Skeletal muscle cell (primary cell): ENCODE data around the gene NKAIN4.

Experiments
- DNase-seq: peaks from one replicate; pipeline ENCODE4 v3.0.0-alpha.2; 2010; ENCODE audit warnings: low read depth
- H3K4me3 ChIP-seq: 2 replicates; pipeline ENCODE4 v1.5.1; 2011; ENCODE audit warnings: low read depth, mild to moderate bottlenecking, control low read depth, low read length, moderate library complexity

The NKAIN4 gene

DNA sequence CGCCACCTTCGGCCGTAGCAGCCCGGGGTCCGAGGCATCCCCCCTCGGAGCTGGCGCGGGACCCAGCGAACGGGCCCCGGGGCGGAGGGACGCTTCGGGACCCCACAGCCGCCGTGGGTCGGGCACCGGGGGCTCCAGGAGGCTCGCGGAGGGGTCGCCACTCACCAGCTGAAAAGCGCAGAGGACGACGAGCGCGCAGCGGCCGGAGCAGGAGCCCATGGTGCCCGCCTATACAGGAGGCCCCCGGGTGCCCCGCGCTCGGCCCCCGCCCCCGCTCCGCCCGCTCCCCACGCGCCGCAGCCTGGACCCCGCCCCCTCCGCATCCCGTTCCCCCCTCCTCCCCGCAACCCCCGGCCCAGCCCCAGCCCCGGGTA is at the start of gene NKAIN4:
NKAIN4 (minus strand) TSS at position 232 of the 374 bp plus-strand sequence; CDS start at position 219, 13 bp downstream.
- H3K4me3 ChIP-seq, result peak within 1 kb of the TSS; percentile 21
- DNase-seq, result no peak

DNA sequence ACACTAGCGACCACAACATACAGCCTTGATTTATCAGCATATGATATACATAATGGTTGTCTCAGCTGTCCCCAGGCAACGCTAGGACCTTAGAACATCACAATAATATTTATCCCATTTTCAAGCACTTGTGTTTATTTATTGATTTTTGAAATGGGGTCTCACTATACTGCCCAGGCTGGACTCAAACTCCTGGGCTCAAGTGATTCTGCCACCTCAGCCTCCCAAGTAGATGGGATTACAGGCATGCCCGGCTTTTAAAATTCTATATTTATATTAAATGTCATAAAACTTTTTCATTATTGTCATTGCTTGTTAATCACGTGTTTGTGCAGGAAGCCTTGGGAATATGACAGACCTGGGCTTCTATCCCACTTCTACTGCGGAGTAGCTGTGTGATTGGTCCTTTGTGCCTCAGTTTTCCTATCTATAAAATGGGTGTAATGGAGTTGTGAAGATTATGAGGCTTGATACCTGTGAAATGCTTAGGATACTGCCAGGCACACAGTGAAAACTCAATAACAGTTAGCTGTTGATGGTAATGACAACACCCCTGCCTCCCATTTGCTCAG is 48.9 kb upstream of the NKAIN4 start:
- no peak overlapping the region for H3K4me3 ChIP-seq
- DNase-seq, result no peak

DNA sequence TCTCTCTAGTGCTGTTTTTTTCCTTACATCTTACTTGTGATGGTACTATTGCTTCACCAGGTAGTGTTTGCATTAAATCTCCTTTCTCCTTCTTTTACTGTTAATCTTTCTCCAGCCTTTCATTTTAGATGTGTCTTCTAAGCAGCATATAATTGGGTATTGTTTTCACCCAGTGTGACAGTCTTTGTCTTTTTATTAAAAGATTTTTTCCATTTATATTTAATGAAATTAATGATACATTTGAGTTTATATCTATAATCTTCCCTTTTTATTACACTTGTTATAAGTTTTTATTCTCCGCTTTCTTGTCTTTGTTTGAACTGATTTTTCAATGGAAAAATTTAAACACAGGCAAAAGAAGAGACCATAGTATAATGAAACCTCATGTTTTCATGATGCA is 47.4 kb upstream of the NKAIN4 start:
- H3K4me3 ChIP-seq, result no peak overlapping the region
- no peak for DNase-seq

DNA sequence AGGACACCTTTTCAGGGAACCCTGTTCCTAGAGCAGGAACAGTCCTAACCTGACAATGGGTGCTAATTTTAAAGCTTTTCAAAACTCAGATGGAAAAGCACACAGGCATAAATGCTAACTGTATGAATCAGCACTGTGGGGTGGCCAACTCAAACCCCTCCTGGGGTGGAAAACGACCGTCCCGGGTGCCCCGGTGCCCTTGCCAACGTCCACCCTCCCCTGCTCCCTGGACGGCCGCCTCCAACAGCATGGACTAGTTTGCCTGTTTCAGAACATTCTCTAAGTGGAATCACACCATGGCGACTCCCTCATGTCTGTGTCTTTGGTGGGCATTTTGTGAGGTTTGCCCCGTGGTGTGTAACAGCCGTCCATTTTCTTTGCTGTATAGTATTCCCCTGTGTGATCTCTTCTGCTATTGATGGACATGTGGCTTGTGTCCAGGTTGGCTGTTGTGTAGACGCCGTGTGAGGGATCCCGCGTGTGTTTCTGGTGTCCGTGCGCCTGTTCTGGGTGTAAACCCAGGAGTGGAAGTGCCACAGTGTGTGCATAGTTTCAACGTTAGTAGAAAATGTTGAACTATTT is 44.6 kb upstream of the NKAIN4 start:
- no peak overlapping the region for H3K4me3 ChIP-seq
- no peak for DNase-seq

DNA sequence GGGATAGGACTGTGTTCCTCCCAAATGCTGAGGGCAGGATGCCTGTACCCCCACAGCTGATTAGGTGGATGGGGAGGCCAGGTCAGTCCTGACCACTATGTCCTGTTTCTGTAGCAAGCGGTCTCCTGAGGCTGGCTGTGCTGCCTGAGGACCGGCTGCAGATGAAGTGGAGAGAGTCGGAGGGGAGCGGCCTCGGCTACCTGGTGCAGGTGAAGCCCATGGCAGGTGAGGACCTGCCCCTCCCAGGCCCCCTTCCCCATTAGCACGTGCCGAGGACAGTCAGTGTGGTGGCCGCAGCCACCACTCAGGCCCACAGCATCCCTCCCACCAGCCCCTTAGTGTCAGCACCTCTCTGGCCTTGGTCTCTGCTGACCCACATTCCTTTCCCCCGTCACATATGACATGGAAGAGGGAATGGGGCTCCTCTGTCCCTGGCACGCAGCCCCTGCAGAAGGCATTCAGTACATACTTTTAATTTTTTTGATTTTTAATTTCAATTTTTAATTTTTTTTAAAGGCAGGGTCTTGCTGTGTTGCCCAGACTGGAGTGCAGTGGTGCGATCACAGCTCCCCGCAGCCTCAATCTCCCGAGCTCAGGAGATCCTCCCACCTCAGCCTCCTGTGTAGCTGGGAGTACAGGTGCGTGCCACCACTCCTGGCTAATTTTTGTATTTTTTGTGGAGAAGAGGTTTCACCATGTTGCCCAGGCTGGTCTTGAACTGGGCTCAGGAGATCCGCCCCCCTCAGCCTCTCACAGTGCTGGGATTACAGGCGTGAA is 43.7 kb upstream of the NKAIN4 start:
- no peak for DNase-seq
- H3K4me3 ChIP-seq, result no peak overlapping the region

DNA sequence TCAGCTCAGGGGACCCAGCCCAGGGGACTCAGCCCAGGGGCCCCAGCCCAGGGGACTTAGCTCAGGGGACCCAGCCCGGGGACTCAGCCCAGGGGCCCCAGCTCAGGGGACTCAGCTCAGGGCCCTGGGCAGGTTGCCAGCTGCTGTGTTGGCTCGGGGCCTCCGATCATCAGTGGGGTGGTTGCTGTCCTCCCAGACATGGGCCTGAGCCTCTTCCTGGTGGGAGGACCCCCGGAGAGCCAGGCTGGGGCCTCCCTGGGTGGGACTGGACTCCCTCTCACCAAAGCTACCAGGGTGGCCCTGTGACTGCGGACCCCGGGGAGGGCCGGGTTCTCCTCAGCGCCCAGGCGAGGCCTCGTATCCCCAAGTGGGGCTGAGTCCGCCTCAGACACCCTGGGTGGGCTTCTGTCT is 43.1 kb upstream of the NKAIN4 start:
- H3K4me3 ChIP-seq, result no peak overlapping the region
- DNase-seq, result no peak

DNA sequence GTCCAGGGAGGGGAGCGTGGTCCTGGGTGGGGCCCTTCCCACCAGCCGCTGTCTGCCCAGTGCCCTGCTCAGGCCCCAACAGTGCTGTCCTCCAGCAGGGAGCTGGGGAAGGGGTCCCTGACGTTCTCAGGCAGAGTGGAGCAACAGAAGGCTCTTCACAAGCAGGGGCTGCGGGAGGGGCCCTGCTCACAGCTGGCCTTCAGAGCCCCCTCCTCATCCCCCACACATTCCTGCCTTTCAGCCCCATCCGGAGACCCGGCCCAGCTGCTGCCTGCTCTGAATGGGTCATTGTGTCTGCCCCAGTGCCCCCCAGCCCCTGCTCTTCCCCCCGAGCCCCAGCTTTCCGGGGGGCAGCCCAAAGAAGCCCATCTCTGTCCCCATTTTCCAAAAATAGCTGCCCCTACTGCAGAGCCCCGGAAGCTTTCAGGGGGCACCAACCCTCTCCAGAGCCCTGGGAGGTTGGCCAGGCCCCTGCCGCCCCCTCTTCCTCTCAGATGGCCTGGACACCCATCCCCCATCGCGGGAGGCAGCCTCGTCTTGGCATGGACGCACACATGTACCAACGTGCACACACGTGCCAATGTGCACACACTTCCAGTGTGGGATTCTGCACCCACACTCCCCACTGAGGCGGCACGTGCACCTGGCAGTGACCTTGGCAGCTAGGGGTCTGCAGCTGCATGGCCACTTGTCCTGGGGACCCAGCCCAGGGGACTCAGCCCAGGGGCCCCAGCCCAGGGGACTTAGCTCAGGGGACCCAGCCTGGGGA is 42.5 kb upstream of the NKAIN4 start:
- H3K4me3 ChIP-seq, result no peak overlapping the region
- DNase-seq, result no peak

DNA sequence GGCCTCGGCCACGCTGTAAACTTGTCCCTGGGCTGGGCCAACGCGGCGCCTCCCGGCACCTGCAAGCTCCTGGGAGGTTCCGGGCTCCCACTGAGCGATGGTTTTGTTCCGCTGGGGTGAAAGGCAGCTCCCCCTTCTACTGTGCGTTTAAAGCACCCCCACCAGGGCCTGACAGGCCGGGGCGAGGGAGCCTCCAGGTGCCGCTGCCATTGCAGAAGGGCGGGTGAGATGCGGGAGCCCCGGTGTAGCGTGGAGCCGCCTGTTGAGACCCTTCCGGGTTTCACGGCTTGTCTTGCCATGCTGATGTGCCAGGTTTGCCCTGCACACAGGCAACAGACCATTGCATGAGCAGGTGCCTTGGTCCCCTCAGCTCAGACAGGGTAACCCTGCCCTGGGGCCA is 41.6 kb upstream of the NKAIN4 start:
- no peak overlapping the region for H3K4me3 ChIP-seq
- no peak for DNase-seq

DNA sequence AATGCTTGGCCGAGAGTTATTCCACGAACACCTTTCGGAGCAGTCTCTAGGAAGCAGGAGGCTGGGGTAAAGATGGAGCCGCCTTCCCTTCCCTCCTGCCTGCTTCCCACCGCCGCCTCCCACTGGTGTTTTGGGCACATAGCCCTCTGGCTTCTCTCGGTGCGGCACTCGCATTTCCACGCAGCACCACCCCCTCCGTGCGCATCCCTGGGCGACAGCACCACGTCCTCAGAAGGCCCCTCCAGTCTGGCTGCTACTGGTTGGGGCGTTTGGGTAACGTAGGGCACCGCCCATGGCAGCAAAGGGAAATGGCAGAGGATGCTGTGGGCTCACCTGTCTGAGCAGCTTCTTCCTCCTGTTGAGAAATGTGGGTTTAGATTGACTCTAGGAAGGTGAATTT is 41.2 kb upstream of the NKAIN4 start:
- no peak overlapping the region for H3K4me3 ChIP-seq
- no peak for DNase-seq

DNA sequence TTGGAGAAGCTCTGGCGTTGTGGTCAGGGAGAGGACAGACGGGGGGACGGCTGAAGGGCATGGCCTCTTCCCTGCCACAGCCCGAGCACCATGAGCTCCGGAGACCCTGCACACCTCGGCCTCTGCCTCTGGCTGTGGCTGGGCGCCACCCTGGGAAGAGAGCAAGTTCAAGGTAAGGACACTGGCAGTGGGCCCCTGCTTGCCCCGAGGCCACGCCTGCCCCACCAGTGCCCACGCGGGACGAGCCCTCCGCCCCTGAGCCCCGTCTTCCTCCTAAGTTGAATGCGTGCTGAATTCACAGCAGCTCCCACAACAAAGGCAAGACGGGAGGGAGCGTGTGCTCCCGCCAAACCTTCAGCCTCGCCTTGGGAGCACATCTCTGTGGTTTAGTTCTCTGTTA is 40.8 kb upstream of the NKAIN4 start:
- no peak overlapping the region for H3K4me3 ChIP-seq
- DNase-seq, result no peak

DNA sequence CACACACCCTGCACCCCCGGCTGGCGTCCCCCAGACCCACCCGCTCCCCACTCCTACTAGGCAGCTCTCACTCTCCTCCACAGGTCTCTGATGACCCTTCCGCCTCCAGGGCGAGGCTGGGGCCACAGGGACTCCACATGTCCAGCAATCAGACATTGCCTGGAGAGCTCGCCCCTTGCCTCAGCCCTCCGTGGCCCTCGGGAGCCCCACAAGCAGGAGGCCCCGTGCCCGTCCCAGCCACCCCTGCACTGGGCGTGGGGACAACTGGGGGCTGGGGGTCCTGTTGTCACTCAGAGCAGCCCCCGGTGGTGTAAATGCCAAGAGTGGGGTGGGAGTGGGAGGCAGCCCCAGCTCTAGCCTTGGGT is 40.3 kb upstream of the NKAIN4 start:
- DNase-seq, result no peak
- H3K4me3 ChIP-seq, result no peak overlapping the region

DNA sequence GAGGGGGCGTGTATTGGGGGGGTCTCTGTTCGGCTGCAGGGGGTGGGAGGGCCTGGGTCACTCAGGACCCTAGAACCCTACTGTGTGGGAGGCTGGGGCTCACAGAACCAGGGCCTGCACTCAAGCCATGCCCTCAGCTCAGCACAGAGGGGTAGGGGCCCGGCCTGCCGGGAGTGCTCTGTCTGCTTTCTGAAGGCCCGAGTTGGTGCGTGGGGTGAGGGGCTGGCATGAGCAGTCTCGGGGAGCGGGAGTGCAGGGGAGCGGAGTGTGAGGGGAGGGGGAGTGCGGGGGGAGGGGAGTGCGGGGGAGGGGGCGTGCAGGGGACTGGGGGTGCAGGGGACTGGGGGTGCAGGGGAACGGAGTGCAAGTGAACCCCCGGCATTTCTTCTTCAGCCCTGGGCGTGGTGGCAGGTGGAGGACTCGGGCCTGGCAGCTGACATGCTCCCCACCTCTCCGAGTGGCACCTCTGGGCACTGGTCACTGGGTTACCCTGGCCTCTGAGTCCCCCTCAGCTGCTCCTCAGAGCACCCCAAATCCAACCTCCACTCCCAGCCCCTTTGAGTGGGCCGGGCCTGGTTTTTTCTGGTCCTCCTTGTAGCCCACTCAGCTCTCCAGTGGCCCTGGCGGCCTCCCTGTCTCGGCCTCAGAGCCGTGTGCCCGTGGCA is 39.7 kb upstream of the NKAIN4 start:
- H3K4me3 ChIP-seq, result no peak overlapping the region
- no peak for DNase-seq

DNA sequence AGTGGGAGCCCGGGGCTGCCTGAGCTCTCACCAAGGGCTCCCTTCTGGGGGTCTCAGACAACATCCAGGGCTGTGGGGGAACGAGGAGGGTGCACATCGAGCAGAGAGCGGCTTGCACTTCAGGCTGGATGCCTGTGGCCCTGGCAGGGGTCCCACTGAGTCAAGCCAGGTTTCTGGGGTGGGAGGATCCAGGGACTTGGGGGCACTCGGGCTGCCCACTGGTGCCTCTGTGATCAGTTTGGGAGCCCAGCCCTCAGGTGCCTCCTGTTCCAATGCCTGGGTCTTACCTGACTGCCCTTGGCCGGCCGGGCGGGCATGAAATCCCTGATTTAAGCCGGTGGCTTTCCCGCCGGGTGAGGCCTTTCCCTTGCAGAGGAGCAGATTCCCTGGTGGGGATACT is 39.2 kb upstream of the NKAIN4 start:
- no peak for DNase-seq
- no peak overlapping the region for H3K4me3 ChIP-seq

DNA sequence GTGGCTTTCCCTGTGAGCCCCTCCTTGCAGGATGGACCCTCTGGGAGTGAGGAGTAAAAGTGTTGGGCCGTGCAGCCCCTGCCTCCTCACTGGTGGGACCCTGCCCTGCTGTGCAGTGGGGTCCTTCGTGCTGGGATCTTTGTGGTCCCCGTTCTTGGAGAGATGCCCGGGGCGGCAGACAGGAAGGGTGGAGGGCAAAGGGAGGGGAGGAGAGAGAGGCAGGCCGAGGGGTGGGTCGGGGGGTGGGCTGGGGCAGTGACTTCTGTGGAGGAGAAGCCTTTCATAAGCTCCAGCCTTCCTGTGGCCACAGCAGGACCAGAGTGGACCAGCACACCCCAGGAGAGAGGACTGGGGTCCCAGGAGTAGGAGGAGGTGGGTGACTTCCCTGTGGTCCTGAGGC is 38.6 kb upstream of the NKAIN4 start, which contains the start of gene COL20A1:
COL20A1 (plus strand) TSS at position 283 of the 400 bp plus-strand sequence. CDS start 1,922 bp downstream, outside the sequence.
- H3K4me3 ChIP-seq, result no peak within 1 kb of the TSS
- no peak for DNase-seq

DNA sequence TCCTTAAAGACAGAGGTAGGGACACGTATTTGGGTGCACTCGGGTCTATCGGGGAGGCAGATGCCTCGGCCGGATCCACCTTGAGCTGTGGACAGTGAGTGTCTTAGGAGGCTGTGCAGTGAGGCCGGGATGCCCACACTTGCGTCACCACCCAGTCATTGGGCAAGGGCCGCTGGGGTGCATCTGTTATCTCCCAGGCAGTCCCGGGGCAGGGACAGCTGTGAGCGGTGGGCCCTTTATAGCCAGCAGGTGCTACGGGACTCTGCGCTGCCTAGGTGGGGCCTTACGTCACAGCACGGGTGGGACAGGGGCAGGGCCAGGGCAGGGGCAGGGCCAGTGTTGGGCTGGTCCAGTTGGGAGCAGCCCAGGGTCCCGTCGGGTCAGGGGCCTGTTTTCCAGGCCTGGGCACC is 38.0 kb upstream of the NKAIN4 start:
- H3K4me3 ChIP-seq, result no peak overlapping the region
- DNase-seq, result no peak

DNA sequence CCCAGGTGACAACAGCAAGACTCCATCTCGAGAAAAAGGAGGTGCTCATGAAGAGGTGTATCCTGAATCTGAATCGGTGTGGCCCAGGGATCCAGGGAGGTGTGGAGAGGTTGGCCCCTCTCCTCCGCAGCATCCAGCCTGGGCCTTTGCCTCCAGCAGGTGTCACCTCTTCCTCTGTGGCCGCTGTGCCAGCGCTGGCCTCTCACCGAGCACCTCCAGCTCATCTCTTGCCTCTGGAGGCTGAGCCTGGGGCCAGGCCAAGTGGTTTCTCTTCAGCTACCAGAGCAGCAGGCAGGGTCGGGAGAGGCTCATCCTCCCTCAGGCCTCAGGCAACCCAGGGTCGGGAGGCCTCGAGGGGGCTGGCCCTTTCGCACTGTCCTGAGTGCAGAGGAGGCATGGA is 37.5 kb upstream of the NKAIN4 start:
- no peak overlapping the region for H3K4me3 ChIP-seq
- DNase-seq, result no peak

DNA sequence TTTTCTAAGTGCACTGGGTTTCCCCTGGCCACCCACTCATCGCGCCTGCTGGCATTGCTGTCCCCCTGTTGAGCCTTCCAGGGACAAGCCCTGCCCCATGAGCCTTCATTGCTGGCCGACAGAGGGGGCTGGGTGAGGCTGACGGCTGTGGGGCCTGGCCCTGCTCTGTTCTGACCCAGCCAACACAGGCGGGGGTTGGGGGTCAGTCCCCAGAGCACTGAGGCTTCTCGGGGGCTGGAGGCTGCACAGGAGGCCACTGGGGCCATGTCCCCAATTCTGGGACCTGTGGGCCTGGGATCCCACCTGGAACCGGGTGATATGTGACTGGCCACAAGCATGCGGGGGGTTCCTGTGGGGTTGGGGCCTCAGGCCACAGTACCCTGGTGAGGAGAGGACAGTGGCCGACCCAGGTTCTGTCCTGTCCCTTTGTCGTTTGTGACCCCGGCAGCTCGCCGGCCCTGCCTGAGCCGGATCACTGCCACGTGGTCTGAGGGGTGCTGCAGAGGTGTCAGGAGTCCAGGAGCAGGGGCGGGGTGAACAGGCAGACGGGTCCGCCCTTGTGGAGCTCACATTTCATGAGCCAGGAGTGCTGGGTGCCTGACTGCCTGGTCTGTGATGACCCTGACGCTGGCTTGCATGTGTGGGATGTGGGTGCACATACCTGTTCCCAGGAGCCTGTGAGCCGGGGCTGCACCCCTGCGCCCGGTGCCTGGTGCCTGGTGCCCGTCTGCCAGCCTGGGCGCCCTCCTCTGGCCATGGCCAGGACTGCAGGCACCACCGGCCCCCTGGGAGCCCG is 36.6 kb upstream of the NKAIN4 start:
- DNase-seq, result no peak
- H3K4me3 ChIP-seq, result no peak overlapping the region

DNA sequence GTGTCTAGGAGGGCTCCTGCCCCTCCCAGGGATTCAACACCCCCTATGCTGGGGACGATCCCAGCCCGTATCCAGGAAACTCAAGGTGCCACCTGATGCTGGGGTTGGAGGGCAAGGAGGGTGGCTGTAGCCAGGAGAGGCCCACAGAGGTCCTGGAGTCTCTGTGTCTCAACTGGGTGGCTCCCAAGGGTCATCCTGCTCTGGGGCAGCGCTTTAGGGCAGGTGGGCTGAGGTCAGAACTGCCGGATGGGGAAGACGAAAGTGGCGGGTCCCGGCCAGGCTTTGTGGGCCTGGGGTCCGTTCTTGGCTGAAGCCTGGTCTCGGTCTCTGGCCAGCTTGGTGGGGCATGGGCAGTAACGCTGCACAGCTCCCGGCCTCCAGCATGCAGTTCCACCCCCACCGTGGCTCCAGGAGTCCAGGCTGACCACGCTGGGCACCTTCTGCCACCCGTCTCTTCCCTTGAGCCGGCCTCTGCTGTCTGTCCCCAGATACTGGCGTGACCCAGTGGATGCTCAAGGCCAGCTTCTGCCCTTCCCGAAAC is 35.9 kb upstream of the NKAIN4 start:
- no peak overlapping the region for H3K4me3 ChIP-seq
- DNase-seq, result no peak
